Gastroesophageal sphincter (tissue), 4 donors: ENCODE data around the gene CHIC1. TPM values are rescaled to one million over a fixed set of nuclear protein-coding genes. Genes with fewer than 3 reads are reported as not detected.
"Not testable (repeated sequence)": the region's sequence is repeated elsewhere in the genome, so short reads cannot be mapped to it uniquely, and the experiment has no call there.

ENCODE experiments used
- ATAC-seq: fragments of 150-250 bp; one replicate; pipeline ENCODE4 v1.9.1; 2016; ENCODE audit warnings: mild to moderate bottlenecking, moderate library complexity
- H3K27ac ChIP-seq, 4 donors: fragments of 200-600 bp; sonication (generic) in 3 of 4; 1 replicate in 3 of 4; 2 replicates in 1 of 4; pipeline ENCODE4 v1.5.1; 2016 to 2019
- H3K27me3 ChIP-seq: fragments of 200-600 bp; sonication (generic); one replicate; pipeline ENCODE4 v1.5.1; 2019
- H3K36me3 ChIP-seq, 2 donors: fragments of 200-600 bp; sonication (generic); one replicate each; pipeline ENCODE4 v1.5.1; 2019; ENCODE audit warnings: control low read depth in 1 of 2
- H3K4me1 ChIP-seq, 3 donors: fragments of 200-600 bp; sonication (generic); 1 replicate in 2 of 3; 2 replicates in 1 of 3; pipeline ENCODE4 v1.5.1; 2016 to 2019; ENCODE audit warnings: control low read depth in 2 of 3
- H3K4me3 ChIP-seq, 2 donors: fragments of 200-600 bp; sonication (generic); one replicate each; pipeline ENCODE4 v1.5.1; 2019; ENCODE audit warnings: mild to moderate bottlenecking in 1 of 2, moderate library complexity in 1 of 2
- H3K9me3 ChIP-seq, 3 donors: fragments of 200-600 bp; sonication (generic); one replicate each; pipeline ENCODE4 v1.5.1; 2017 to 2019; ENCODE audit warnings: control low read depth in 2 of 3
- CTCF ChIP-seq, 4 experiments: fragments of 200-600 bp in 2 of 4; fragments of 450-650 bp in 2 of 4; sonication (generic) in 1 of 4; IDR thresholded peaks; one replicate each; pipeline ENCODE4 v1.5.1; 2017 to 2019; ENCODE audit warnings: antibody characterized with exemption in 4 of 4, mild to moderate bottlenecking in 2 of 4, moderate library complexity in 2 of 4
- EP300 ChIP-seq: sonication (generic); formaldehyde crosslinking; IDR thresholded peaks from one replicate; pipeline ENCODE4 v1.6.1; 2017; ENCODE audit warnings: antibody characterized with exemption, mild to moderate bottlenecking
- POLR2A ChIP-seq, 2 donors: fragments of 450-650 bp; IDR thresholded peaks; one replicate each; pipeline ENCODE4 v1.6.1; 2017; ENCODE audit warnings: antibody characterized with exemption in 2 of 2, mild to moderate bottlenecking in 2 of 2, moderate library complexity in 1 of 2
- POLR2AphosphoS5 ChIP-seq: sonication (generic); formaldehyde crosslinking; IDR thresholded peaks from one replicate; pipeline ENCODE4 v1.6.1; 2017; ENCODE audit warnings: antibody characterized with exemption
- WGBS, 2 donors: methylation state at CpG; one replicate each; pipeline ENCODE4 v1.1.5; 2018; ENCODE audit warnings: low coverage in 1 of 2; 5-methylcytosine and 5-hydroxymethylcytosine counted together
- total RNA-seq, 4 donors: library from RNA; depleted of rRNA; stranded (reverse); fragments of >200 nt; gene quantifications; one replicate each; pipeline ENCODE4 v1.1.0, GENCODE V29; 2016

Gene CHIC1
- total RNA-seq, 4 donors from 2014 or later: 13.5 to 23.2 (median 14.8) TPM

- Histone ChIP-seq H3K4me3 (no peak overlapping the region), H3K36me3 (no peaks in the 10 kb centered on the region), H3K9me3 (no peaks in the 10 kb centered on the region), H3K4me1 (no peaks in the 10 kb centered on the region), H3K27me3 (no peaks in the 10 kb centered on the region), H3K27ac (no peak overlapping the region)
- TF ChIP-seq EP300 (no peak), POLR2AphosphoS5 (no peak), POLR2A (IDR thresholded peaks at IDR 0.05) (no peak), CTCF (IDR thresholded peaks at IDR 0.05) (no peak)
- 60% methylated on average over 2 of the region's 3 CpGs; no CpG with 5 or more reads in 1 of the 2 donors for WGBS, 2 donors
- ATAC-seq: no peak
Measured at GRCh38 chrX:73615022-73615421, 52.0 kb downstream of the CHIC1 start.

DNA sequence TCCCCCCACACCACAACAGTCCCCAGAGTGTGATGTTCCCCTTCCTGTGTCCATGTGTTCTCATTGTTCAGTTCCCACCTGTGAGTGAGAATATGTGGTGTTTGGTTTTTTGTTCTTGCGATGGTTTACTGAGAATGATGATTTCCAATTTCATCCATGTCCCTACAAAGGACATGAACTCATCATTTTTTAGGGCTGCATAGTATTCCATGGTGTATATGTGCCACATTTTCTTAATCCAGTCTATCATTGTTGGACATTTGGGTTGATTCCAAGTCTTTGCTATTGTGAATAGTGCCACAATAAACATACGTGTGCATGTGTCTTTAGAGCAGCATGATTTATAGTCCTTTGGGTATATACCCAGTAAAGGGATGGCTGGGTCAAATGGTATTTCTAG, 78.7 kb downstream of the CHIC1 start:
- peaks cover 0 to 13% of the 10 kb centered on the region in 2 donors for H3K36me3 ChIP-seq
- 80% methylated on average over 1 of the region's 2 CpGs; no CpG with 5 or more reads in 1 of the 2 donors for WGBS, 2 donors
- not testable (repeated sequence) for H3K4me1 ChIP-seq, H3K27ac ChIP-seq, H3K9me3 ChIP-seq, H3K4me3 ChIP-seq, ATAC-seq, H3K27me3 ChIP-seq

GRCh38 chrX:73647212-73647611, 84.2 kb downstream of the CHIC1 start:
- H3K36me3 ChIP-seq: peaks cover 0 to 6% of the 10 kb centered on the region in 2 donors

DNA sequence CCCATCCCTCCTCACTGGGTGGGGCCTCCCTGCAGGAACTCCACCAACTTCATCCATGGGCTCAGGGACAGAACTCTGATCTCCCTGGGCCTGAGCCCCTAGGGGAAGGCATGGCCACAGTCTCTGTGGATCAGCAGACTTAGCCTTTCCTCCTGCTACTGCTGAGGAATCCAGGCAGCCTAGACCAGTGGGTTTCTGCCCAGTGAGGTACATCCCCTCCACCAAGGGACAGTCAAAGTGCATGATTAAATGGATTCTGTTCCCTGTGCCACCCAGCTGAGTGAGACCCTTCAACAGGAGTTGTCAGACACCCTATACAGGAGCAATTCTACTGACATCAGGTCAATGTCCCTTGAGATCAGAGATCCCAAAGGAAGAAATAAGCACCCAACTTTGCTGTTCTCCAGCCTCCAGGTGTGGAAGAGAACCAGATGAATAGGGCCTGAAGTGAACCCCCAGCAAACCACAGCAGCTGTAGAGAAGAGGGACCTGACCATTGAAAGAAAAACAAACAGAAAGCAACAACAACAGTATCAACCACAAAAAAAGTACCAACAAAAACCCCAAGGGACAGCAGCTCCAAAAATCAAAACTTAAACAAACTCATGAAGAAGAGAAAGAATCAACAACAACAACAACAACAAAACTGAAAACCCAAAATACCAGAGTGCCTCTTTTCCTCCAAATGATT, 84.8 kb downstream of the CHIC1 start:
- Histone ChIP-seq H3K27me3 (no peaks in the 10 kb centered on the region), H3K36me3 (peaks cover 0 to 6% of the 10 kb centered on the region in 2 donors), H3K4me1 (no peaks in the 10 kb centered on the region), H3K4me3 (no peak overlapping the region), H3K27ac (no peak overlapping the region), H3K9me3 (peaks cover 0 to 10% (median 0%) of the 10 kb centered on the region in 3 donors)
- ATAC-seq: no peak
- TF ChIP-seq POLR2A (IDR thresholded peaks at IDR 0.05): no peak
- TF ChIP-seq POLR2AphosphoS5: no peak
- TF ChIP-seq EP300: no peak
- TF ChIP-seq CTCF (IDR thresholded peaks at IDR 0.05): no peak

More at GRCh38 chrX:73647212-73647611, 84.2 kb downstream of the CHIC1 start:
- no peaks in the 10 kb centered on the region for H3K4me1 ChIP-seq
- no peak overlapping the region for H3K27ac ChIP-seq
- TF ChIP-seq EP300 (no peak), POLR2A (IDR thresholded peaks at IDR 0.05) (no peak), POLR2AphosphoS5 (no peak), CTCF (IDR thresholded peaks at IDR 0.05) (no peak)
- H3K4me3 ChIP-seq: no peak overlapping the region
- WGBS, 2 donors: no CpG with 5 or more reads among the region's 1 CpG
- peaks cover 0 to 10% (median 0%) of the 10 kb centered on the region in 3 donors for H3K9me3 ChIP-seq
- H3K27me3 ChIP-seq: no peaks in the 10 kb centered on the region
- ATAC-seq: no peak

DNA sequence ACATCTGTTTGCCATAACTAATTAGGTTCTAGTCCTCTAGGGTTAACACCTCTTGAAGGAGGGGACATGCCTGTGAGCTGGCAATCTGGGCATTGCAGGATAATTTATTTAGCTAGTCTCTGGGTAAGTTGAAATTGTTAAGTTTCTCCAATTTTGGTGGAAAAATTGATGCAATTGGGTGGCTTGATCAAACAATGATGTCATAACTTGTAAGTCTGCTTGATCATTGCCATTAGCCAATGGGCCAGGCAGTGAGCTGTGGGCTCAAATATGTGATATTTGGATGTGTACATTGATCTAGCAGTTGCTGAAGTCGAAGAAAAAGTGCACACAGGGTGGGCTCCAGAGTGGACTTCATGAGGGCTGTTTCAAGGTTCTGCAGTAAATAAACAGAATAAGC, 98.3 kb downstream of the CHIC1 start:
- not testable (repeated sequence) for H3K4me3 ChIP-seq, H3K27me3 ChIP-seq, H3K4me1 ChIP-seq, H3K27ac ChIP-seq, ATAC-seq, H3K36me3 ChIP-seq
- 60% methylated on average over 1 of the region's 1 CpG; no CpG with 5 or more reads in 1 of the 2 donors for WGBS, 2 donors
- H3K9me3 ChIP-seq: peaks cover 0 to 25% (median 0%) of the 10 kb centered on the region in 3 donors

DNA sequence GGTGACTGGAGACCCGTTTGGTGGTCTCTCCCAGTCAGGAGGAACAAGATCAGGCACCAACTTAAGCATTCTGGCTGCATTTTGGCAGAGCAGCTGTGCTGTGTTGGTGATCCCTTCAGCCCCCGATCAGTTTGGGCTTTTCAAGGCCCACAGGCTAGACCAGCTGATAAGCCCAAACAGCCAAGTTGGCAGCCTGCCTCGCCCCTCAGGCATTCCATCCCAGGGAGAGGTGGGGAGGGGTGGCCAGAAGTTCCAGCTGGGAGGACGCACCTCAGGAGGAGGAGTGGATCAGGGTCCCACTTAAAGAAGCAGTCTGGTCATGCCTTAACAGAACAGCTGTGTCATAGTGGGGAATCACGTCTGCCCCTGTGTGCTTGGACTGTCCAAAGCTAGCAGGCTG, 105.8 kb downstream of the CHIC1 start:
- H3K9me3 ChIP-seq: no peaks in the 10 kb centered on the region
- no peak overlapping the region for H3K4me3 ChIP-seq
- H3K27me3 ChIP-seq: no peaks in the 10 kb centered on the region
- H3K4me1 ChIP-seq: peaks cover 0 to 12% (median 0%) of the 10 kb centered on the region in 3 donors
- ATAC-seq: no peak
- no peak for TF ChIP-seq EP300
- no peak for TF ChIP-seq CTCF (IDR thresholded peaks at IDR 0.05)
- no peak for TF ChIP-seq POLR2AphosphoS5
- no peak for TF ChIP-seq POLR2A (IDR thresholded peaks at IDR 0.05)
- no peak overlapping the region for H3K27ac ChIP-seq
- no peaks in the 10 kb centered on the region for H3K36me3 ChIP-seq
- no CpG with 5 or more reads among the region's 5 CpGs for WGBS, 2 donors
